Hepatocyte (in vitro differentiated cells): ENCODE measurements around the gene PRSS16. TPM values are rescaled to one million over a fixed set of nuclear protein-coding genes. Genes with fewer than 3 reads are reported as not detected.
A peak's percentile ranks its signal among the peaks of the same experiment; 100 is the strongest.

Experiments
- DNase-seq: peaks from one replicate; pipeline ENCODE4 v3.0.0-alpha.2; 2016; ENCODE audit warnings: low spot score
- H2AFZ ChIP-seq: fragments of 200-600 bp; sonication (generic); 2 replicates; pipeline ENCODE4 v1.6.0; 2016; ENCODE audit warnings: antibody characterized with exemption, mild to moderate bottlenecking
- H3K27ac ChIP-seq: fragments of 200-600 bp; sonication (generic); 2 replicates; pipeline ENCODE4 v1.5.1; 2016; ENCODE audit warnings: mild to moderate bottlenecking
- H3K27me3 ChIP-seq: fragments of 200-600 bp; sonication (generic); 2 replicates; pipeline ENCODE4 v1.6.1; 2016
- H3K36me3 ChIP-seq: fragments of 200-600 bp; sonication (generic); replicated peaks from 2 replicates; pipeline ENCODE4 v1.5.1; 2016; ENCODE audit warnings: low read depth; ENCODE audit not compliant: insufficient read depth
- H3K4me1 ChIP-seq: fragments of 200-600 bp; sonication (generic); 2 replicates; pipeline ENCODE4 v1.5.1; 2016; ENCODE audit warnings: mild to moderate bottlenecking, moderate library complexity; ENCODE audit not compliant: insufficient read depth
- H3K4me2 ChIP-seq: fragments of 200-600 bp; sonication (generic); 2 replicates; pipeline ENCODE4 v1.6.0; 2016
- H3K4me3 ChIP-seq: fragments of 200-600 bp; sonication (generic); 2 replicates; pipeline ENCODE4 v1.5.1; 2016; ENCODE audit warnings: mild to moderate bottlenecking
- H3K79me2 ChIP-seq: fragments of 200-600 bp; sonication (generic); 2 replicates; pipeline ENCODE4 v1.6.0; 2017; ENCODE audit warnings: mild to moderate bottlenecking
- H3K9me2 ChIP-seq: fragments of 200-600 bp; sonication (generic); replicated peaks from 2 replicates; pipeline ENCODE4 v1.6.0; 2017; ENCODE audit warnings: mild to moderate bottlenecking; ENCODE audit not compliant: insufficient read depth
- H3K9me3 ChIP-seq: fragments of 200-600 bp; sonication (generic); 2 replicates; pipeline ENCODE4 v1.5.1; 2016; ENCODE audit warnings: low read depth, mild to moderate bottlenecking
- H4K20me1 ChIP-seq: fragments of 200-600 bp; sonication (generic); 2 replicates; pipeline ENCODE4 v1.6.0; 2016; ENCODE audit warnings: mild to moderate bottlenecking; ENCODE audit not compliant: insufficient read depth, poor library complexity, severe bottlenecking
- CTCF ChIP-seq: fragments of 200-600 bp; sonication (generic); IDR thresholded peaks from 2 replicates; pipeline ENCODE4 v1.5.1; 2016; ENCODE audit warnings: antibody characterized with exemption, mild to moderate bottlenecking; ENCODE audit not compliant: poor library complexity
- EZH2 ChIP-seq: fragments of 200-600 bp; sonication (generic); IDR thresholded peaks from 2 replicates; pipeline ENCODE4 v1.6.1; 2016; ENCODE audit warnings: antibody characterized with exemption, mild to moderate bottlenecking, borderline replicate concordance
- EZH2phosphoT487 ChIP-seq: fragments of 200-600 bp; sonication (generic); IDR thresholded peaks from one replicate; pipeline ENCODE4 v1.6.1; 2018; ENCODE audit warnings: antibody characterized with exemption, mild to moderate bottlenecking, low read depth, moderate library complexity; ENCODE audit not compliant: unreplicated experiment, severe bottlenecking
- WGBS: methylation state at CpG from one replicate; pipeline ENCODE4 v1.1.6; 2016; ENCODE audit warnings: low lambda C conversion rate; ENCODE audit errors: missing lambda C conversion rate; 5-methylcytosine and 5-hydroxymethylcytosine counted together
- polyA plus RNA-seq: library from polyadenylated mRNA; unstranded; fragments of >200 nt; fragmentation: Nextera tagmentation; extraction: Ambion mirVana; gene quantifications from 2 replicates; pipeline ENCODE4 v1.2.1, GENCODE V29; 2016
- total RNA-seq: library from RNA; depleted of rRNA; stranded (reverse); fragments of >200 nt; gene quantifications from 2 replicates; pipeline ENCODE4 v1.2.3, GENCODE V29; 2014

Gene PRSS16
- total and polyA plus RNA-seq, 2 experiments from 2014 or later = 9.9 to 11.7 TPM

- Histone ChIP-seq H3K4me1 (peaks cover 6% of the 10 kb centered on the region), H3K9me3 (no peaks in the 10 kb centered on the region), H2AFZ (no peak overlapping the region), H3K36me3 (no peaks in the 10 kb centered on the region), H3K9me2 (no peaks in the 10 kb centered on the region), H3K79me2 (no peaks in the 10 kb centered on the region), H4K20me1 (no peaks in the 10 kb centered on the region), H3K27ac (no peak overlapping the region), H3K4me3 (no peak overlapping the region), H3K4me2 (no peak overlapping the region), H3K27me3 (peaks cover 16% of the 10 kb centered on the region)
- 96% methylated on average over 16 of the region's 16 CpGs for WGBS
- no peak for TF ChIP-seq EZH2
- no peak for TF ChIP-seq EZH2phosphoT487
- TF ChIP-seq CTCF = no peak
- no peak for DNase-seq
These were observed 35.8 kb downstream of the PRSS16 start for GRCh38 chr6:27283279-27283678.

- Histone ChIP-seq H3K4me3 (no peak overlapping the region), H3K27ac (no peak overlapping the region), H4K20me1 (no peaks in the 10 kb centered on the region), H3K36me3 (no peaks in the 10 kb centered on the region), H3K9me3 (no peaks in the 10 kb centered on the region), H3K4me2 (no peak overlapping the region), H3K9me2 (no peaks in the 10 kb centered on the region), H3K27me3 (peaks cover 36% of the 10 kb centered on the region), H2AFZ (no peak overlapping the region), H3K4me1 (peaks cover 13% of the 10 kb centered on the region), H3K79me2 (no peaks in the 10 kb centered on the region)
- WGBS = 95% methylated on average over 2 of the region's 2 CpGs
- no peak for TF ChIP-seq EZH2
- DNase-seq = no peak
These were observed 38.6 kb downstream of the PRSS16 start for GRCh38 chr6:27286141-27286540.

GRCh38 chr6:27287751-27288135 lies 40.2 kb downstream of the PRSS16 start:
- WGBS = 24% methylated on average over 8 of the region's 8 CpGs
- H3K4me3 ChIP-seq = peak overlapping the region; percentile 60
- H3K79me2 ChIP-seq = no peaks in the 10 kb centered on the region
- H3K27ac ChIP-seq = no peak overlapping the region
- H3K9me3 ChIP-seq = no peaks in the 10 kb centered on the region
- DNase-seq = no peak
- no peaks in the 10 kb centered on the region for H4K20me1 ChIP-seq
- no peaks in the 10 kb centered on the region for H3K36me3 ChIP-seq
- peak overlapping the region; percentile 58 for H2AFZ ChIP-seq
- peaks cover 36% of the 10 kb centered on the region for H3K27me3 ChIP-seq
- H3K4me2 ChIP-seq = peak overlapping the region; percentile 96
- peaks cover 13% of the 10 kb centered on the region for H3K4me1 ChIP-seq
- no peaks in the 10 kb centered on the region for H3K9me2 ChIP-seq
- TF ChIP-seq EZH2phosphoT487 = no peak
- TF ChIP-seq EZH2 = no peak
- TF ChIP-seq CTCF = no peak

GRCh38 chr6:27288136-27289044 lies 40.9 kb downstream of the PRSS16 start:
- H3K27me3 ChIP-seq = peaks cover 38% of the 10 kb centered on the region

More at GRCh38 chr6:27288136-27289044, 40.9 kb downstream of the PRSS16 start:
- WGBS = 1% methylated on average over 33 of the region's 33 CpGs
- no peak overlapping the region for H3K27ac ChIP-seq
- no peak for TF ChIP-seq CTCF
- peak; percentile 94 for TF ChIP-seq EZH2
- peak; percentile 74 for TF ChIP-seq EZH2phosphoT487
- H4K20me1 ChIP-seq = no peaks in the 10 kb centered on the region
- no peak for DNase-seq
- H3K4me1 ChIP-seq = peaks cover 13% of the 10 kb centered on the region
- H2AFZ ChIP-seq = peak overlapping the region; percentile 58
- no peaks in the 10 kb centered on the region for H3K79me2 ChIP-seq
- peak overlapping the region; percentile 96 for H3K4me2 ChIP-seq
- peak overlapping the region; percentile 60 for H3K4me3 ChIP-seq
- no peaks in the 10 kb centered on the region for H3K9me3 ChIP-seq
- no peaks in the 10 kb centered on the region for H3K9me2 ChIP-seq
- H3K36me3 ChIP-seq = no peaks in the 10 kb centered on the region
